ENCODE data around the gene TUBB.

The TUBB gene

DNA sequence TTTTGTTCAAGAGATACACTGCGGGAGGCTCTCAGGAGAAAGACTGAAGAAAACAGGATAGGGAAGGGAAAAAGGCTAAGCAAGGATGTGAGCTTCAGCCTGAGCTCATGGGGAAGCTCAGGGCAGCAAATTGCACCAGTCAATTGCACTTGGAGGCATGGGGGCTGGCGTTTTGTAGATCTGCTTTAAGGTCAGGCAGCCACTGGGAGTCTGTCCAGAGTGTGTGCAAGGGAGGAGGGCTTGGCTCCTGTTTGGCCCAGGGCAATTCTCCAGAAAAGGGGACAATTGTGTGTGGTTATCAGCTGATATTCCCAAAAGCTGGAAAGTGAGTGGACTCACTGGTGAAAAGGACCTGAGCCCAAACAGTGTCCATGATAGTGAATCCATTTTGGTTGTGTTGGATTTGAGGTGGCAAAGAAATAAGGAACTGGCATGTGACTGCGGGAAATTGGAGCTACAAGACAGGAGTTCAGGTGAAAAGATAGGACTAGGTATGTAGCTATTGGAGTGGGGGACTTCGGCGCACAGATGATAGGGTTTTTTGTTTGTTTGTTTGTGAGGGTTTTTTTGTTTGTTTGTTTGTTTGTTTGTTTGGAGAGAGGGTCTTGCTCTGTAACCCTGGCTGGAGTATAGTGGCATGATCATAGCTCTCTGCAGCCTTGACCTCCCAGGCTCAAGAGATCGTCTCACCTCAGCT, 46.5 kb downstream of the TUBB start:
- H2AFZ ChIP-seq (ENCODE audit: low read depth) = no peak overlapping the region
- H4K20me1 ChIP-seq (ENCODE audit: insufficient read depth) = no peaks in the 10 kb centered on the region
- H3K4me2 ChIP-seq = no peak overlapping the region

DNA sequence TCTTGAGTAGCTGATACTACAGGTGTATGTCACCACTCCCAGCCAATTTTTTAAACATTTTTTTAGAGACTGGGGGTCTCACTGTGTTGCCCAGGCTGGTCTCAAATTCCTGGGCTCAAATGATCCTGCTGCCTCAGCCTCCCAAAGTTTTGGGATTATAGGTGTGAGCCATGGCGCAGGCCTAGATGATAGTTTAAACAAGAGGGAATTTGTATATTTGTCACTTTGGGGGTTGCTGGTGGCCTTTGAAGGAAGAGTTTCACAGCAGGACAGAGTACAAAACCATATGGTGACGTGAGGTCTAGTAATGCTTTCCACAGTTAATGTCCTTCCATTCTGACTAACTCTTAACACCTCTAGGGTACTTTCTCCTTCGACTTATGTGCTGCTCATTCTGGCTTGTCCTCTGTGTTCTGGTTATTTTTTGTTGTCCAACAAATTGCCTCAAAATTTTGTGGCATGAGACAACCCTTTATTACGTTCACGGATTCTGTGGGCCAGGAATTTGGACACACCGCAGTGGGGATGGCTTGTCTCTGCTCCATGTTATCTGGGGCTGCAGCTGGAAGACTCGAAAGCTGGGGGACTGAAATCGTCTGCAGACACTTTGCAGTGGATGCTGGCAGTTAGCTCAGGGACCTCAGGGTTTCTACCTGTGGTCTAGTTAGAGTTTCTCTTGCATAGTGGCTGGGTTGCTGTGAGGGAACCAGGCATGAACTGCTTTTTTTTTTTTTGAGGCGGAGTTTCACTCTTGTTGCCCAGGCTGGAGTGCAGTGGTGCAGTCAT, 47.2 kb downstream of the TUBB start:
- H3K4me2 ChIP-seq = no peak overlapping the region

More for the DNA sequence above, 46.5 kb downstream of the TUBB start:
- no peaks in the 10 kb centered on the region for H3K36me3 ChIP-seq (ENCODE audit: insufficient read depth)
- H3K4me1 ChIP-seq (ENCODE audit: low read depth, poor library complexity, severe bottlenecking) = no peaks in the 10 kb centered on the region
- no peak overlapping the region for H3K4me3 ChIP-seq (IDR thresholded peaks at IDR 0.05; ENCODE audit: insufficient read depth, low read depth, low read length)
- H3K27ac ChIP-seq = no peak overlapping the region
- H3K9ac ChIP-seq = no peak overlapping the region
- no peaks in the 10 kb centered on the region; the same call in 1 of the 2 replicates for H3K27me3 ChIP-seq (ENCODE audit: insufficient read depth, low read depth)
- no peaks in the 10 kb centered on the region for H3K79me2 ChIP-seq (ENCODE audit: insufficient read depth, low read depth)
- TF ChIP-seq, protein P1, sequence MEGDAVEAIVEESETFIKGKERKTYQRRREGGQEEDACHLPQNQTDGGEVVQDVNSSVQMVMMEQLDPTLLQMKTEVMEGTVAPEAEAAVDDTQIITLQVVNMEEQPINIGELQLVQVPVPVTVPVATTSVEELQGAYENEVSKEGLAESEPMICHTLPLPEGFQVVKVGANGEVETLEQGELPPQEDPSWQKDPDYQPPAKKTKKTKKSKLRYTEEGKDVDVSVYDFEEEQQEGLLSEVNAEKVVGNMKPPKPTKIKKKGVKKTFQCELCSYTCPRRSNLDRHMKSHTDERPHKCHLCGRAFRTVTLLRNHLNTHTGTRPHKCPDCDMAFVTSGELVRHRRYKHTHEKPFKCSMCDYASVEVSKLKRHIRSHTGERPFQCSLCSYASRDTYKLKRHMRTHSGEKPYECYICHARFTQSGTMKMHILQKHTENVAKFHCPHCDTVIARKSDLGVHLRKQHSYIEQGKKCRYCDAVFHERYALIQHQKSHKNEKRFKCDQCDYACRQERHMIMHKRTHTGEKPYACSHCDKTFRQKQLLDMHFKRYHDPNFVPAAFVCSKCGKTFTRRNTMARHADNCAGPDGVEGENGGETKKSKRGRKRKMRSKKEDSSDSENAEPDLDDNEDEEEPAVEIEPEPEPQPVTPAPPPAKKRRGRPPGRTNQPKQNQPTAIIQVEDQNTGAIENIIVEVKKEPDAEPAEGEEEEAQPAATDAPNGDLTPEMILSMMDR (conservative IDR thresholded peaks at IDR 0.05; ENCODE audit: low read depth, low read length) = no peak

DNA sequence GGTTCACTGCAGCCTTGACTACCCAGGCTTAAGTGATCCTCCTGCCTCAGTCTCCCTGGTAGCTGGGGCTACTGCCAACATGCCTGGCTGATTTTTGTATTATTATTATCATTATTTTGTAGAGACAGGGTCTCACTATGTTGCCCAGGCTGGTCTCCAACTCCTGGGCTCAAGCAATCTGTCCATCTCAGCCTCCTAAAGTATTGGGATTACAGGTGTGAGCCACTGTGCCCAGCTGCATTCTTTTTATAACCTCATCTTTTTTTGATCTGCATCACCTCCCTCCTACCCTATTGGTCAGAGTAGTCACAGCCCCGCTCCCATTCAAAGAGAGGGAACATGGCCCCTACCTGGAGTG, 47.8 kb downstream of the TUBB start:
- H3K27me3 ChIP-seq (ENCODE audit: insufficient read depth, low read depth) = no peaks in the 10 kb centered on the region; the same call in 1 of the 2 replicates
- no peaks in the 10 kb centered on the region for H3K4me1 ChIP-seq (ENCODE audit: low read depth, poor library complexity, severe bottlenecking)
- TF ChIP-seq, protein P1 (conservative IDR thresholded peaks at IDR 0.05; ENCODE audit: low read depth, low read length) = no peak
- no peaks in the 10 kb centered on the region for H3K36me3 ChIP-seq (ENCODE audit: insufficient read depth)
- no peaks in the 10 kb centered on the region for H3K79me2 ChIP-seq (ENCODE audit: insufficient read depth, low read depth)
- H3K27ac ChIP-seq = no peak overlapping the region
- H3K4me3 ChIP-seq (IDR thresholded peaks at IDR 0.05; ENCODE audit: insufficient read depth, low read depth, low read length) = no peak overlapping the region
- H3K4me2 ChIP-seq = no peak overlapping the region
- no peaks in the 10 kb centered on the region for H4K20me1 ChIP-seq (ENCODE audit: insufficient read depth)
- H2AFZ ChIP-seq (ENCODE audit: low read depth) = no peak overlapping the region
- H3K9ac ChIP-seq = no peak overlapping the region

More for the DNA sequence above, 47.2 kb downstream of the TUBB start:
- Histone ChIP-seq H4K20me1 (ENCODE audit: insufficient read depth) (no peaks in the 10 kb centered on the region), H3K4me1 (ENCODE audit: low read depth, poor library complexity, severe bottlenecking) (no peaks in the 10 kb centered on the region), H3K27ac (no peak overlapping the region), H3K9ac (no peak overlapping the region), H2AFZ (ENCODE audit: low read depth) (no peak overlapping the region), H3K4me3 (IDR thresholded peaks at IDR 0.05; ENCODE audit: insufficient read depth, low read depth, low read length) (no peak overlapping the region), H3K79me2 (ENCODE audit: insufficient read depth, low read depth) (no peaks in the 10 kb centered on the region), H3K27me3 (ENCODE audit: insufficient read depth, low read depth) (no peaks in the 10 kb centered on the region; the same call in 1 of the 2 replicates), H3K36me3 (ENCODE audit: insufficient read depth) (no peaks in the 10 kb centered on the region)
- TF ChIP-seq, protein P1 (conservative IDR thresholded peaks at IDR 0.05; ENCODE audit: low read depth, low read length) = no peak

DNA sequence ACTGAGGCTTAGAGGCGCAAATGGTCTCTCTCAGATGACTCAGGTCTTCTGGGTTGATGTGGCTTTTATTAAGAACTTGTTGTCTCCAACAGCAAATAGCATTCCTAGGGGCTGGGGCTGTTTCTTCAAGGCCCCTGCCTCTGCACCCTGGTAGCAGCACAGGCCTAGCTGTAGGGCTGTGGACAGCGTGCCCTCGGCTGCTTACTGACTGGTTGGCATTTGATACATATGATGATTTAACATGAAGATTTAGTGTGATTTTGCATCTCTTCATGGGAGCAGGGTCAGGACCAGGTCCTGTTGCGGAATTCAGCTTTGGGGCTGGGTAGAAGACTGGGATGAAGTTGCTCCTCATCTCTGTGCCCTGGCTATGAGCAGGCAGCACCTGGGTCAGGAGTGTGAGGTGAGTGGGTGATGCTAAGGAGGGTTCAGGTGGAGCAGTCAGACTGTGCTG, 48.5 kb downstream of the TUBB start:
- Histone ChIP-seq H3K79me2 (ENCODE audit: insufficient read depth, low read depth) (no peaks in the 10 kb centered on the region), H3K27ac (no peak overlapping the region), H3K4me1 (ENCODE audit: low read depth, poor library complexity, severe bottlenecking) (no peaks in the 10 kb centered on the region), H3K36me3 (ENCODE audit: insufficient read depth) (no peaks in the 10 kb centered on the region), H3K9ac (no peak overlapping the region), H4K20me1 (ENCODE audit: insufficient read depth) (no peaks in the 10 kb centered on the region), H3K4me2 (no peak overlapping the region), H2AFZ (ENCODE audit: low read depth) (no peak overlapping the region), H3K27me3 (ENCODE audit: insufficient read depth, low read depth) (no peaks in the 10 kb centered on the region; the same call in 1 of the 2 replicates), H3K4me3 (IDR thresholded peaks at IDR 0.05; ENCODE audit: insufficient read depth, low read depth, low read length) (no peak overlapping the region)
- TF ChIP-seq, protein P1 (conservative IDR thresholded peaks at IDR 0.05; ENCODE audit: low read depth, low read length) = no peak
